ENCODE results near the gene RPL28.

The RPL28 gene

GRCh38 chr19:55372316-55373081, 13.2 kb upstream of the RPL28 start:
- DNase-seq: no peak

GRCh38 chr19:55373306-55373992, 12.3 kb upstream of the RPL28 start:
- no peak for DNase-seq

- no peak for DNase-seq
These were observed 11.6 kb upstream of the RPL28 start for GRCh38 chr19:55373993-55374757.

DNA sequence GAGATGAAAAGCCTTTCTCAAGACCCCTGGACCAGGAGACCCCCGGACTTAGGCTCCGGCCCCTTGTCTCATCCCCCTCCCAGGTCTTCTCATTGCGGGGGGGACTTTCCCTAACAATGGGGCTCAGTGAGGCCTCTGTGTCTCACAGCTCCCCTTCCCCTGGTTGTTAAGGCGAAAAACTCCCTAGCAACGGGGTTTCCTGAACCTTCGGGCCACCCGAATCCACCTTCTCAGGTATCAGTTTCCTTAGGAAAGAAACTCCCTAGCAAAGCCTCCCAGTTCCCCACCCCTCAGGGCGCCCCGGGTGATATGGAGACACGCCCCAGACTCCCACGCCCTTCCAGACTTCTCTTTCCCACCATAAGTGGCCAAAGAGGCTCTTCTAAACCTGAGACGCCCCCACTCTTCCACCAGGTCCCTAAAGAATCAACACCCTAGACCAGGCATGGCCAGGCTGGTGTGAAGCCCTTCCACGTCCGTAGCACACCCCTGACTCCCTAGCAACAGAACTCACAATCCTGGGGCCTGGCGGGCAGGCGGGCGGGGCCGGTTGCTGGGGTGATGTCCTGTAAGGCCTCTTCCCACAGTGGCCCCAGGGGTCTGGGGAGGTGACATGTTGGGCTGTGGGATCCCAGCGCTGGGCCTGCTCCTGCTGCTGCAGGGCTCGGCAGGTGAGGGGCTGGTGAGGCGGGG, 9.3 kb upstream of the RPL28 start, which contains the start of gene TMEM190:
TSS of gene TMEM190 (plus strand) at position 586 of the 693 bp plus-strand sequence. CDS start at position 614, 28 bp downstream.
- DNase-seq: no peak

GRCh38 chr19:55377356-55378131, 8.2 kb upstream of the RPL28 start:
- no peak for DNase-seq

DNA sequence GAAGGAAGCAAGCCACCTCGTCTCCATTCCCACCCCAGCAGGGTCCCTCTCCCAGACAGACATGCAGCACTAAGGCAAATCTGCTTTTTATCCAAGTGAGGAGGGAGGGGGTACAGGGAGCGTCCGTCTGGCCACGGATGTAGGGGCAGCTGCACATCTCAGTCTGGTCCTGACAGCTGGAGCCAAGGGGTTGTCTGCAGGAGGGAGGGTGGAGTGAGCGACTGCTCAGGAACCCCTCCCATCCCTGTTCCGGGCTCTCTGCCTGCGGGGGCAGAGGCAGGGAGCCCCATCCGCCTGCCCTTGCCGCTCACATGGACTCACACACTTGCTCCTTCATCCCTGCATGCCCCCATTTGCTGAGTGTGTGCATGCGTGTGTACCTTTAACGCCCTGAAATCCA, 6.6 kb upstream of the RPL28 start:
- no peak for DNase-seq

DNA sequence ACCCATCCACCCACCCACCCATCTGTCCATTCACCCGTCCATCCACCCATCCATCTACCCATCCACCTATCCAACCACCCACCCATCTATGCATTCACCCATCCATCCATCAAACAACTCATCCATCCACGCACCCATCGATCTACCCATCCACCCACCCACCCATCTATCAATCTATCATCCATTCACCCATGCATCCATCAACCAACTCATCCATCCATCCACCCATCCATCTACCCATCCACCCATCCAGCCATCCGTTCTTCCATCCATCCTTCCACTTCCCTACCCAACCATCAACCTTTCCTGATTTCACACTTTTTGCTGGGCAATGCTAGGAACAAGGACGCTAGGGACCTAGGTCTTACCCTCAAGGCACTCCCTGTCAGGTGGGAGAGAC, 3.7 kb upstream of the RPL28 start:
- DNase-seq: no peak

DNA sequence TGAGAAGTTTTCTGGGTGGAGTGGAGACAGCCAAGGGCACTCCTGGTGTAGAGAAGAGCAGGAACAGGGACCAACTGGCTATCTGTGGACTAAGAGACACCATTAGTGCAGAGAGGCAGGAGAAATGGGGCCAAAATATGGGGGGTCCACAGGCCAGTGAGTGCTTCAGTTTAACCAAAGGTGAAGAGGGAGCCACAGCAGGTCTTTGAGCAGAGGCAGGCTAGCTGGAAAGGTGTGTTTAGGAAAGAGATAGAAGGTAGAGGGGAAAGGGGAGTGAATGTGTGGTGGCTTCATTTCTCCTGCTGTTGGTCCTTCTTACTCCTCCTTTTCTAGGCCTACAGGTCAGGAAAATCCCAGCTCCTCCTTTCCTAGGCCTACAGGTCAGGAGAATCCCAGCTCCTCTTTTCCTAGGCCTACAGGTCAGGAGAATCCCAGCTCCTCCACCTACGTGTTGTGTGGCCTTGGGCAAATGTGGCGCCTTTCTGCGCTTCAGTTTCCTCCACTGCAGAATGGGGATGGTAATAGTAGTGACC, 3.1 kb upstream of the RPL28 start:
- no peak for DNase-seq

- DNase-seq: peak in 30 of 56 donors; percentile 11 to 50 (median 30)
These were observed 2.2 kb upstream of the RPL28 start for GRCh38 chr19:55383279-55384130.

GRCh38 chr19:55384131-55384919, 1.4 kb upstream of the RPL28 start, which contains the start of gene TMEM238:
TSS of gene TMEM238 (minus strand) at chr19:55384292. CDS start at chr19:55384259, 33 bp downstream.
- peak in 18 of 56 donors; percentile 16 to 58 (median 36) for DNase-seq

GRCh38 chr19:55384920-55385723, 610 bp upstream of the RPL28 start:
- peak; percentile 57 to 98 (median 88) for DNase-seq

- DNase-seq: peak in 3 of 56 donors; percentile 32 to 50 (median 46)
These were observed 800 bp downstream of the RPL28 start for GRCh38 chr19:55386493-55386971.

DNA sequence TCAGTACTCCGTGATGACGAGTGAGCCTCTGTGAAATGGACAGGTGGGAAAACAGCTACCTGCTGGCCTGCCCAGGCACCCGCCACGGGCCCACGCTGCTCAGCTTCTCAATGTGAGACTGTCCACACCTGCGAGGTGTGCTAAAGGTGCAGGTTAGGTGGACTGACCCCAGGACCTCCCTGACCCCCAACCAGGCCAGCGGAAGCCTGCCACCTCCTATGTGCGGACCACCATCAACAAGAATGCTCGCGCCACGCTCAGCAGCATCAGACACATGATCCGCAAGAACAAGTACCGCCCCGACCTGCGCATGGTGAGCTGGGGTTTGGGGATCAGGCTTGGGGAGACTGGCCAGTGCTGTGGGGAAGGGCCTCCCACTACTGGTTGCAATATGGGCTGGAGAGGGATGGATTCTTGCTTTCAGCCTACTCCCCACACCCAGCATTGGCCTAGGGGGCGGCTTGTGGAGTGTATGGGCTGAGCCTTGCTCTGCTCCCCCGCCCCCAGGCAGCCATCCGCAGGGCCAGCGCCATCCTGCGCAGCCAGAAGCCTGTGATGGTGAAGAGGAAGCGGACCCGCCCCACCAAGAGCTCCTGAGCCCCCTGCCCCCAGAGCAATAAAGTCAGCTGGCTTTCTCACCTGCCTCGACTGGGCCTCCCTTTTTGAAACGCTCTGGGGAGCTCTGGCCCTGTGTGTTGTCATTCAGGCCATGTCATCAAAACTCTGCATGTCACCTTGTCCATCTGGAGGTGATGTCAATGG, 2.2 kb downstream of the RPL28 start:
- no peak for DNase-seq

DNA sequence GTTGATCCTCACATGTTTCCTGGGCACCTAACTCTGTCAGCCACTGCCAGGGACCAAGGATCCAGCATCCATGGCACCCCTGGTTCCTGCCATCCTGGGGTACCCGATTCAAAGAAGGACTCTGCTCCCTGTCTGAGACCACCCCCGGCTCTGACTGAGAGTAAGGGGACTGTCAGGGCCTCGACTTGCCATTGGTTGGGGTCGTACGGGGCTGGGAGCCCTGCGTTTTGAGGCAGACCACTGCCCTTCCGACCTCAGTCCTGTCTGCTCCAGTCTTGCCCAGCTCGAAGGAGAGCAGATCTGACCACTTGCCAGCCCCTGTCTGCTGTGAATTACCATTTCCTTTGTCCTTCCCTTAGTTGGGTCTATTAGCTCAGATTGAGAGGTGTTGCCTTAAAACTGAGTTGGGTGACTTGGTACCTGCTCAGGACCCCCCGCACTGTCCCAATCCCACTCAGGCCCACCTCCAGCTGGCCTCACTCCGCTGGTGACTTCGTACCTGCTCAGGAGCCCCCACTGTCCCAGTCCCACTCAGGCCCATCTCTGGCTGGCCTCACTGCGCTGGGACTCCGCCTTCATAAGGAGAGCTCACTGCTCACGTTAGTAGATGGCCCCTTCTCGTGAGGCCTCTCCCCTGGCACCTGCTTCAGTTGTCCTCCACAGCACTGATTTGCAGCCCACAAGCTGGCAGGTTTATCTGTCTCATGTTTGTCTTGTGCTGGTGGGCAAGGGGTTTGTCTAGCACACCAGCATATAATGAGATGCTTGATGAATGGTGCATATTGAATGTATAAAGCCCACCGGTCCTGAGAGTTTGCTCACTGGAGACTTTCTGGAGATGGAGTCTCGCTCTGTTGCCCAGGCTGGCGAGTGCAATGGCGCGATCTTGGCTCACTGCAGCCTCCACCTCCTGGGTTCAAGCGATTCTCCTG, 3.9 kb downstream of the RPL28 start:
- DNase-seq: no peak

- DNase-seq: no peak
These were observed 4.7 kb downstream of the RPL28 start for GRCh38 chr19:55390461-55390880.
